H1 (cell line): ENCODE measurements around the gene HOGA1. TPM values are rescaled to one million over a fixed set of nuclear protein-coding genes. Genes with fewer than 3 reads are reported as not detected.
"Not testable (repeated sequence)": the region's sequence is repeated elsewhere in the genome, so short reads cannot be mapped to it uniquely, and the experiment has no call there.

Experiments used
- CTCF ChIA-PET: fragments of 300-600 bp; sonication (Branson Sonifier 250); formaldehyde crosslinking; loops from one replicate; lab custom pipeline; 2021; ENCODE audit not compliant: partially characterized antibody; lab: Charles Lee
- POLR2A ChIA-PET: fragments of 300-600 bp; sonication (Branson Sonifier 250); formaldehyde crosslinking; loops from one replicate; lab custom pipeline; 2021; ENCODE audit warnings: inconsistent platforms; ENCODE audit not compliant: partially characterized antibody; lab: Charles Lee
- DNase-seq, 2 experiments: peaks; one replicate each; pipeline versions ENCODE4 v3.0.0 to v3.0.0-alpha.2; 2010 to 2022; ENCODE audit warnings: low spot score in 2 of 2, low read depth in 1 of 2, mixed read lengths in 1 of 2
- FAIRE-seq: peaks from 2 replicates; lab custom pipeline; 2011; peaks lifted over from hg19 to GRCh38; lab: Jason Lieb, UNC
- H2AFZ ChIP-seq: 2 replicates; pipeline ENCODE4 v1.8.1; 2012; ENCODE audit warnings: low read length, inconsistent platforms
- H2AK5ac ChIP-seq: 2 replicates; pipeline ENCODE4 v1.6.1; 2013; ENCODE audit warnings: low read depth, low read length
- H2BK120ac ChIP-seq: replicated peaks from 2 replicates; pipeline ENCODE3; 2013; ENCODE audit warnings: low read depth, low read length, inconsistent platforms
- H2BK12ac ChIP-seq: 2 replicates; pipeline ENCODE4 v1.6.1; 2013; ENCODE audit warnings: low read depth, low read length
- H2BK15ac ChIP-seq: 2 replicates; pipeline ENCODE4 v1.6.1; 2013; ENCODE audit warnings: low read length
- H2BK20ac ChIP-seq: 2 replicates; pipeline ENCODE4 v1.6.1; 2013; ENCODE audit warnings: low read length
- H2BK5ac ChIP-seq: 2 replicates; pipeline ENCODE4 v1.6.1; 2013; ENCODE audit warnings: low read depth, low read length
- H3K14ac ChIP-seq: 2 replicates; pipeline ENCODE4 v1.6.1; 2013; ENCODE audit warnings: inconsistent platforms; ENCODE audit not compliant: insufficient read length
- H3K18ac ChIP-seq: 2 replicates; pipeline ENCODE4 v1.6.1; 2013; ENCODE audit warnings: low read length; ENCODE audit errors: extremely low read depth
- H3K23ac ChIP-seq: 2 replicates; pipeline ENCODE4 v1.6.1; 2013; ENCODE audit warnings: inconsistent platforms; ENCODE audit not compliant: insufficient read length
- H3K23me2 ChIP-seq: 2 replicates; pipeline ENCODE4 v1.6.1; 2013; ENCODE audit warnings: low read depth, low read length
- H3K27ac ChIP-seq: 2 replicates; pipeline ENCODE4 v1.6.1; 2011; ENCODE audit warnings: low read depth, low read length, inconsistent platforms
- H3K27me3 ChIP-seq, 4 experiments: replicated peaks in 1 of 4; 1 replicate in 1 of 4; 2 replicates in 3 of 4; pipeline versions ENCODE4 v1.6.1 to v1.8.1; 2011 to 2013; ENCODE audit warnings: low read length in 3 of 4, mild to moderate bottlenecking in 3 of 4, inconsistent platforms in 2 of 4, mixed read lengths in 2 of 4, moderate library complexity in 1 of 4; ENCODE audit not compliant: control insufficient read depth in 3 of 4, insufficient read depth in 3 of 4; ENCODE audit errors: extremely low read depth in 1 of 4
- H3K36me3 ChIP-seq, 4 experiments: 2 replicates each; pipeline versions ENCODE4 v1.6.1 to v1.8.1; 2011 to 2013; ENCODE audit warnings: mild to moderate bottlenecking in 4 of 4, low read length in 3 of 4, moderate library complexity in 2 of 4, control low read depth in 1 of 4, inconsistent platforms in 1 of 4; ENCODE audit not compliant: insufficient read depth in 4 of 4, control insufficient read depth in 2 of 4
- H3K4ac ChIP-seq: replicated peaks from 2 replicates; pipeline ENCODE3; 2013; ENCODE audit warnings: low read length, low read depth, mixed read lengths, inconsistent platforms; ENCODE audit not compliant: insufficient read length
- H3K4me1 ChIP-seq, 4 experiments: replicated peaks in 1 of 4; 1 replicate in 1 of 4; 2 replicates in 3 of 4; pipeline versions ENCODE4 v1.6.1 to v1.8.1; 2011 to 2013; ENCODE audit warnings: low read length in 3 of 4, inconsistent platforms in 2 of 4, mixed read lengths in 1 of 4; ENCODE audit not compliant: insufficient read depth in 4 of 4, control insufficient read depth in 3 of 4
- H3K4me2 ChIP-seq, 2 experiments: 2 replicates each; pipeline versions ENCODE4 v1.6.1 to v1.8.1; 2011 to 2013; ENCODE audit warnings: low read depth in 2 of 2, low read length in 2 of 2, control low read depth in 1 of 2, inconsistent platforms in 1 of 2, mild to moderate bottlenecking in 1 of 2; ENCODE audit not compliant: insufficient read depth in 1 of 2
- H3K4me3 ChIP-seq, 4 experiments: fragments of 200-600, 300-600 bp in 1 of 4; sonication (generic), shearing (Covaris generic), sonication (Bioruptor Twin) in 1 of 4; 2 replicates each; pipeline versions ENCODE4 v1.5.1 to v1.8.1; 2011 to 2016; ENCODE audit warnings: low read length in 4 of 4, low read depth in 3 of 4, control low read depth in 2 of 4, inconsistent platforms in 2 of 4, mild to moderate bottlenecking in 2 of 4, mixed read lengths in 1 of 4, moderate library complexity in 1 of 4; ENCODE audit not compliant: insufficient read depth in 2 of 4; ENCODE audit errors: extremely low read depth in 1 of 4
- H3K56ac ChIP-seq: replicated peaks from 2 replicates; pipeline ENCODE3; 2013; ENCODE audit warnings: low read depth, mild to moderate bottlenecking, mixed read lengths, low read length, inconsistent platforms; ENCODE audit not compliant: insufficient read length
- H3K79me1 ChIP-seq: 2 replicates; pipeline ENCODE4 v1.6.1; 2013; ENCODE audit warnings: low read depth, low read length, control low read depth
- H3K79me2 ChIP-seq, 2 experiments: 2 replicates each; pipeline versions ENCODE4 v1.6.1 to v1.8.1; 2012 to 2013; ENCODE audit warnings: low read length in 2 of 2, mild to moderate bottlenecking in 2 of 2, inconsistent platforms in 1 of 2; ENCODE audit not compliant: insufficient read depth in 2 of 2, control insufficient read depth in 1 of 2
- H3K9ac ChIP-seq, 4 experiments: replicated peaks in 1 of 4; 1 replicate in 1 of 4; 2 replicates in 3 of 4; pipeline versions ENCODE4 v1.6.1 to v1.8.1; 2011 to 2013; ENCODE audit warnings: low read depth in 3 of 4, low read length in 3 of 4, control low read depth in 2 of 4, mild to moderate bottlenecking in 2 of 4, moderate library complexity in 2 of 4, inconsistent platforms in 1 of 4; ENCODE audit errors: extremely low read depth in 1 of 4
- H3K9me3 ChIP-seq, 2 experiments: 2 replicates each; pipeline versions ENCODE4 v1.6.1 to v1.8.1; 2012 to 2013; ENCODE audit warnings: mild to moderate bottlenecking in 2 of 2, moderate library complexity in 2 of 2, control low read depth in 1 of 2, inconsistent platforms in 1 of 2, low read depth in 1 of 2, low read length in 1 of 2, mixed read lengths in 1 of 2; ENCODE audit not compliant: insufficient read depth in 2 of 2
- H4K20me1 ChIP-seq, 2 experiments: replicated peaks in 1 of 2; 2 replicates each; pipeline versions ENCODE3 to v1.8.1; 2011 to 2013; ENCODE audit warnings: inconsistent platforms in 2 of 2, low read length in 2 of 2, mild to moderate bottlenecking in 1 of 2; ENCODE audit not compliant: insufficient read depth in 2 of 2, control insufficient read depth in 1 of 2
- H4K5ac ChIP-seq: 2 replicates; pipeline ENCODE4 v1.6.1; 2013; ENCODE audit warnings: low read length, low read depth, mixed read lengths, inconsistent platforms; ENCODE audit not compliant: insufficient read length
- H4K8ac ChIP-seq: 2 replicates; pipeline ENCODE4 v1.8.0; 2013; ENCODE audit warnings: mild to moderate bottlenecking, moderate library complexity, low read length, inconsistent platforms; ENCODE audit not compliant: insufficient read depth; ENCODE audit errors: extremely low read depth
- H4K91ac ChIP-seq: replicated peaks from 2 replicates; pipeline ENCODE3; 2013; ENCODE audit warnings: low read length, mixed read lengths, inconsistent platforms; ENCODE audit not compliant: insufficient read length
- ATF2 ChIP-seq: IDR thresholded peaks from 2 replicates; pipeline ENCODE4 v1.6.1; 2012; ENCODE audit warnings: low read length, inconsistent platforms
- BCL11A ChIP-seq, 2 experiments: IDR thresholded peaks; one replicate each; pipeline ENCODE4 v1.6.1; 2011; ENCODE audit warnings: low read depth in 2 of 2, low read length in 2 of 2, mild to moderate bottlenecking in 2 of 2
- MAFK ChIP-seq: IDR thresholded peaks from 2 replicates; pipeline ENCODE4 v1.6.1; 2012; ENCODE audit warnings: low read depth, mild to moderate bottlenecking, improper control_type of control experiment, low read length
- PHF8 ChIP-seq: fragments of 200-600 bp; sonication (generic); conservative IDR thresholded peaks from 2 replicates; pipeline ENCODE4 v1.7.1; 2012; ENCODE audit warnings: low read depth, mild to moderate bottlenecking, inconsistent platforms, low read length, moderate library complexity
- POLR2A ChIP-seq, 2 experiments: IDR thresholded peaks; 1 replicate in 1 of 2; 2 replicates in 1 of 2; pipeline ENCODE4 v1.6.1; 2011; ENCODE audit warnings: low read depth in 2 of 2, low read length in 2 of 2, mild to moderate bottlenecking in 2 of 2; ENCODE audit errors: control extremely low read depth in 1 of 2
- RBBP5 ChIP-seq: IDR thresholded peaks from 2 replicates; pipeline ENCODE4 v1.7.1; 2012; ENCODE audit warnings: low read depth, mild to moderate bottlenecking, inconsistent platforms, low read length, moderate library complexity, borderline replicate concordance
- SRF ChIP-seq: IDR thresholded peaks from 2 replicates; pipeline ENCODE4 v1.6.1; 2011; ENCODE audit warnings: mild to moderate bottlenecking, low read depth, low read length, moderate library complexity
- WGBS, 2 experiments: shearing (Covaris generic) in 1 of 2; methylation state at CpG; one replicate each; pipeline versions ENCODE4 v1.1.6 to v1.1.7; 2013 to 2015; ENCODE audit warnings: low lambda C conversion rate in 2 of 2, mixed read lengths in 2 of 2, inconsistent platforms in 1 of 2, low coverage in 1 of 2, missing lambda C conversion rate in 1 of 2; ENCODE audit not compliant: insufficient replicate concordance in 2 of 2, insufficient coverage in 1 of 2, insufficient read length in 1 of 2; ENCODE audit errors: extremely low coverage in 1 of 2, missing lambda C conversion rate in 1 of 2; 5-methylcytosine and 5-hydroxymethylcytosine counted together
- polyA plus RNA-seq, 7 experiments: library from polyadenylated mRNA; depleted of rRNA in 3 of 7; stranded (reverse) in 5 of 7; unstranded in 2 of 7; fragments of >200 nt in 5 of 7; fragments of 200-250 nt in 2 of 7; gene quantifications; 1 replicate in 5 of 7; 2 replicates in 1 of 7; 4 replicates in 1 of 7; pipeline versions ENCODE4 v1.2.1 to v1.2.3, GENCODE V29; 2011 to 2013; ENCODE audit warnings: missing spikeins in 2 of 7, mixed read lengths in 2 of 7
- total RNA-seq: library from RNA; stranded (reverse); fragmentation: NEBNext Ultra II Directional; extraction: Animal tissue kit (Norgen Biotek cat#: 25700); gene quantifications from 2 replicates; pipeline ENCODE4 v1.2.1, GENCODE V29; 2021

Gene HOGA1
- total and polyA plus RNA-seq, 2 of the 8 experiments (the other 6 are each of a cell fraction or from before 2014, with no cell fraction given), result 0.28 to 1.00 TPM

GRCh38 chr10:97635577-97635976, 51.4 kb downstream of the HOGA1 start (continued):
- no peak for TF ChIP-seq ATF2
- TF ChIP-seq PHF8, result no peak
- no peak for TF ChIP-seq MAFK
- no peak for TF ChIP-seq SRF
- TF ChIP-seq POLR2A (IDR thresholded peaks at IDR 0.05; ENCODE audit: control extremely low read depth in 1 of 2, low read depth in 2 of 2, low read length in 2 of 2), result no peak
- no peak for TF ChIP-seq RBBP5
- no peak for TF ChIP-seq BCL11A (IDR thresholded peaks at IDR 0.05; ENCODE audit: low read depth in 2 of 2, low read length in 2 of 2)

- H3K36me3 ChIP-seq, H4K8ac ChIP-seq, H4K5ac ChIP-seq, FAIRE-seq, H3K23me2 ChIP-seq, H3K18ac ChIP-seq, H2AK5ac ChIP-seq, H3K56ac ChIP-seq, H3K23ac ChIP-seq, H3K9ac ChIP-seq, H2BK5ac ChIP-seq, H2BK20ac ChIP-seq, H2AFZ ChIP-seq, H3K4me3 ChIP-seq, DNase-seq, H3K27ac ChIP-seq, H3K4me1 ChIP-seq, H3K4ac ChIP-seq, H2BK15ac ChIP-seq, H3K27me3 ChIP-seq, H3K79me1 ChIP-seq, H3K4me2 ChIP-seq, H2BK120ac ChIP-seq, H4K91ac ChIP-seq, H2BK12ac ChIP-seq, H3K14ac ChIP-seq, H3K9me3 ChIP-seq: not testable (repeated sequence)
- peaks cover 0 to 10% of the 10 kb centered on the region in 2 experiments for H4K20me1 ChIP-seq
- 97% methylated on average over 3 of the region's 3 CpGs; no CpG with 5 or more reads in 1 of the 2 experiments for WGBS, 2 experiments
- CTCF ChIA-PET, result interaction anchor here (0.7 to 1.5 kb wide), 4 partner anchors 15 to 86 kb away, joined by 3 to 4 read pairs (median 3); partner anchors contain the start of gene ANKRD2
- H3K79me2 ChIP-seq, result peaks cover 0 to 26% of the 10 kb centered on the region in 2 experiments; a peak in 2 of 4 replicates
- POLR2A ChIA-PET, result interaction anchor here (0.8 to 1.2 kb wide), 2 partner anchors 74 to 96 kb away, joined by 3 read pairs; partner anchors contain the start of gene MARVELD1
Measured at GRCh38 chr10:97639090-97639489, 54.9 kb downstream of the HOGA1 start.
